ENCODE results near the gene TNFRSF13B.
"Not testable (repeated sequence)": the region's sequence is repeated elsewhere in the genome, so short reads cannot be mapped to it uniquely, and the experiment has no call there.

The TNFRSF13B gene

GRCh38 chr17:16924696-16925440 is 47.0 kb downstream of the TNFRSF13B start:
- no peak for DNase-seq

DNA sequence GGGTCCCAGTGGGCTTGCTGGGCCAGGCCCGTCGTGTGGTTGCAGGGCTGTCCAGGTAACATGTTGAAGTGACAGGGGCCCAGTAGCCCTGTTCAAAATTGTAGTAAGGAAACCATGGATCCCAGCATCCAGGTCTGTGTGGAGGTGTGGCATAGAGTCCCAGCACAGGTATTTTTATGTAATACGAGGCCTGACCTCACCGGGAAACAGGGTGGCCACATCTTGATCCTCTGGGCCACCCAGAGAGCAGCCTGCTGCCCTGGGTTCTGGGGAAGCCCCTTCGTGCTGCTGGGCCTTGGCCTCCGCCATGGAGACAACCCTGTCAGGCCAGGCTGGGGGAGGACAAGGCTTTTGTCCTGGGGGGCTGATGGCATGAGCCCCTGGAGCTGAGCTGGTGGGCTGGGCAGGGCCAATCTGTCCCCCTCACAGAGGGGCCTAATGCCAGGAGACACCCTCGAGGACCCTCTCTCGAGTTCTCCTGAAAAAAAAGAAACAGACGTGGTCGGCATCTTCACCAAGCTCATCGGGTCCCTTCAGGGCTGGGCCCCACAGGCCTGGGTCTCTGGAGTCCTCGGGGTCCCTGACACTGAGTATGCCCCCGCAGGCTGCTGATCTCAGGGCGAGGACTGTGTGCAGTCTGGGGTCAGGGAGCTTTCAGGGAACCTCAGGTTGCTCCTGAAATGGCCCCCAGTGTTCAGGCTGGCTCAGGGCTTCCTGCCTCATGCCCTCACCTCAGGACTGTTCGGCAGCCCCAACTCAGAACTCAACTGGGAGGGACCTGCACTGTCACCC is 47.8 kb downstream of the TNFRSF13B start:
- DNase-seq, result no peak

DNA sequence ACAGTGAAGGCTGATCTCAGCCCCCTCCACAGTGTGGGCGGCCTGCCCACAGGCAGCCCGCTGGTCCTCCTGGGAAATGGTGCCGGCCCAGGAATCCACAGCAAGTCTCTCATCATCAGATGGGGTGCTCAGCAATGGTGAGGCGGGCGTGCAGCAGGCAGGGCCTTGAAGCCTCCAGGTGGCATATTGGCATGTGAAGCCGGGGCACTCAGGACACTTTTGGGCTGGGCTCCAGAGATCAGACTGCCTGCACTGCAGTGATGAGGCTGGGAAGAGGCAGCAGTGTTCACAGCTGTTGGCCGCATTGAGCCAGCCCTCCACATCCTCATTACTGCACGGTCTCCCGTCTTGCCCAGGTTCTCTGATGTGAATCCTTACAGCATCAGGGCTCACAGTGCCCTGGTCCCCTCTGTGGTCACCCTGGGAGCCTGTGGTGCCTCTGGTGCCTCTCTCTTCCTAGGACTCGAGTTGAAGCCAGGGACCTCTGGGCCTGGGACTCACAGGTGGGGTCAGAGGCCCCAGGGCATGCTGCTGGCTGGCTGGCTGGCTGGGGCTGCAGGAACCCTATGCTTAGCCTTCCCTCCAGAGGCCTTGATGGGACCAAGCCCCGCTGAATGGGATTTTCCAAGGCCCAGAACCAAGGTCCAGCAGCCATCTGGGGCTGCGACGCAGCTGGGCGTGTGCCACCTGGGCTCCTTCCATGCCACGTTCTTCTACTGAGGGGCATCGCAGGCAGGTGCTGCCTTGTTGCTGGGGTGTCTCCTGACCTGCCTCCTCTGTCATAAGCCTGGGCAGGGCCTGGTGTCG is 48.6 kb downstream of the TNFRSF13B start:
- DNase-seq, result no peak

DNA sequence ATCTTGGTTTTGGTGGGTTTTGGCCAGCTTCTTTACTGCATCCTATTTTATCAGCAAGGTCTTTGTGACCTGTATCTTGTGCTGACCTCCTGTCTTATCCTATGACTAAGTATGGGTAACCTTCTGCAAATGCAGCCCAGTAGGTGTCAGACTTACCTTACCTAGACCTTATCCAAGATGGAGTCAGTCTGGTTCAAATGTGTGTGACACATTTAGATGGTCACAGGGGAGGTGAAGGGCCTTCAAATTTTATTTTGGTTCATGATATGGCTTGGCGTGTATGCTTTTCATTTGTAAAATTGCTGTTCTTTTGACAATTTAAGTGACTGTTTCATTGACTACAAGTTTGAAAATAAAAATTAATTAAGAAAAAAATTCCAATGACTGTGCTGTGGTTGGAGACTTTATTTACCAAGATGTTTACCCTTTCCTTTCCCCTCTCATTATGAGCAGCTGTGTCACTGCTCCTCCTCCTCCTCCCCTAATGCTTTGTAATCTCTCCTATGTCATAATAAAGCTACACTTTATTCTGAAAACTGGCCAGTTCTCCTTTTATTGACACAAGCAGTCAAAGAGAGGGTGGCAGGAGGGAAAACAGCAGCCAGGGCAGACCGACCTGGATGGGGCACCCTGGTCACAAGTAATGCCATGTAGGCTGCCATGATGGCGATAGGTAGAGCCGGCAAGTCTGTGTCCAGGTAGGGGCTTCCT is 49.4 kb downstream of the TNFRSF13B start:
- no peak for DNase-seq

DNA sequence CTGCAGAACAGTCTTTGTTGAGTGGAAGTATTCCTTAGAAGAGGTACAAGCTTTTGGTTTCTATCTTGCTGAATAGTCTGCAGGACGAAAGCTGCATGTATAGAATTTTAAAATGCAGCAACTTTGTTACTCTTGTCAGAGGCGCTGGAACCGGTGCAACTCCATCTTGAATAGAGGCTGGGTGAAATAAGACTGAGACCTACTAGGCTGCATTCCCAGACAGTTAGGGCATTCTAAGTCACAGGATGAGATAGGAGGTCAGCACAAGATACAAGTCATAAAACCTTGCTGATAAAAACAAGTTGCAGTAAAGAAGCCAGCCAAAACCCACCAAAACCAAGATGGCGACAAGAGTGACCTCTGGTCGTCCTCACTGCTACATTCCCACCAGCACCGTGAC is 50.5 kb downstream of the TNFRSF13B start:
- DNase-seq, result not testable (repeated sequence)

- no peak for DNase-seq
These were observed 51.3 kb downstream of the TNFRSF13B start for GRCh38 chr17:16920628-16921020.

- no peak for DNase-seq
These were observed 52.0 kb downstream of the TNFRSF13B start for GRCh38 chr17:16919663-16920627.

GRCh38 chr17:16918443-16918842 is 53.5 kb downstream of the TNFRSF13B start:
- no peak for DNase-seq

GRCh38 chr17:16917671-16918394 is 54.1 kb downstream of the TNFRSF13B start:
- DNase-seq, result no peak

GRCh38 chr17:16916557-16916920 is 55.4 kb downstream of the TNFRSF13B start:
- no peak for DNase-seq

DNA sequence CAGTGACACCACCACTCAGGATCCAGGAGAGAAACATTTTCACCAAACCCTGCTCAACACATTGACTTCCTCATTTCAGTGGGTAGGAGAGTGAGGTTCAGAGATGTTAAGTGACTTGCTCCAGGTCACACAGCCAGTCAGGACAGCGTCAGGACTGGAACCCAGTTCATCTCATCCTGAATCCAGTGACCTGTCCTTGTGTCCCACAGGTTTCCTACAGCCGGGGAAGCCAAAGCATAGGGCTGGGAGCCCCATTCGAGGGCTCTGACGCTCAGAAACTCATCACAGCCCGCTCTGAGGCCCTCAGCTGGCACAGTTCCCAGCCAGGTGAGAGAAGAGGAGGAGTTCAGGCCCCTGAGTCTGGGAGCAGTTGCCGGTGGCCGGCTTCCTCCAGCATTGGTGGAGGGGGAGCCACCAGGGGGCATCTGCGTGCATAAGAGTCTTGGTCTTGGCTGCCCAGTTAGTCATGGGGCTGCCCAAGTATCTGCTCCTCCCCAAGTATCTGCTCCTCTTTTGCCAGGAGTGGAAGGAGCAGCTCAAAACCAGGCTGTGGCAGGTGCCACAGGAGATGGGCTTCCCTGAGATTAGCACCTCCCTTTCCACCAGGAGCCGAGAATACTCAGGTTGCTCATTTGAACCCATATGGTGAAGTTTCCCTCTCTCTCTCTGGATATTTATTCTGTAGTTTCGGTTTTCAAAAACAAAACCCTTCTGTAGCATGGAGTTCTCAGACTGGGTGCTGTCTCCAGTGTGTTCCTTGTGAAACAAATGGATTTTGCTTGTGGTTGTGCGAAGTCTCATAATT is 56.0 kb downstream of the TNFRSF13B start:
- DNase-seq, result no peak

DNA sequence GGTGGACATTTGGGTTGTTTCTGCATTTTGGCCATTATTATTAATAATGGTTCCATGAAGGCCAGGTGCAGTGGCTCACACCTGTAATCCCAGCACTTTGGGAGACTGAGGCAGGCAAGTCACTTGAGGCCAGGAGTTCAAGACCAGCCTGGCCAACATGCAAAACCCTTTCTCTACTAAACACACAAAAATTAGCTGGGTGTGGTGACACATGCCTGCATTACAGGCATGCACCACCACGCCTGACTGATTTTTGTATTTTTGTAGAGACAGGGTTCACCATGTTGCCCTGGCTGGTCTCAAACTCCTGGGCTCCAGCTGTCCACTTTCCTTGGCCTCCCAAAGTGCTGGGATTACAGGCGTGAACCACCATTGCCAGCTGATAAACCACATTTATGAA is 58.5 kb downstream of the TNFRSF13B start:
- DNase-seq, result no peak

DNA sequence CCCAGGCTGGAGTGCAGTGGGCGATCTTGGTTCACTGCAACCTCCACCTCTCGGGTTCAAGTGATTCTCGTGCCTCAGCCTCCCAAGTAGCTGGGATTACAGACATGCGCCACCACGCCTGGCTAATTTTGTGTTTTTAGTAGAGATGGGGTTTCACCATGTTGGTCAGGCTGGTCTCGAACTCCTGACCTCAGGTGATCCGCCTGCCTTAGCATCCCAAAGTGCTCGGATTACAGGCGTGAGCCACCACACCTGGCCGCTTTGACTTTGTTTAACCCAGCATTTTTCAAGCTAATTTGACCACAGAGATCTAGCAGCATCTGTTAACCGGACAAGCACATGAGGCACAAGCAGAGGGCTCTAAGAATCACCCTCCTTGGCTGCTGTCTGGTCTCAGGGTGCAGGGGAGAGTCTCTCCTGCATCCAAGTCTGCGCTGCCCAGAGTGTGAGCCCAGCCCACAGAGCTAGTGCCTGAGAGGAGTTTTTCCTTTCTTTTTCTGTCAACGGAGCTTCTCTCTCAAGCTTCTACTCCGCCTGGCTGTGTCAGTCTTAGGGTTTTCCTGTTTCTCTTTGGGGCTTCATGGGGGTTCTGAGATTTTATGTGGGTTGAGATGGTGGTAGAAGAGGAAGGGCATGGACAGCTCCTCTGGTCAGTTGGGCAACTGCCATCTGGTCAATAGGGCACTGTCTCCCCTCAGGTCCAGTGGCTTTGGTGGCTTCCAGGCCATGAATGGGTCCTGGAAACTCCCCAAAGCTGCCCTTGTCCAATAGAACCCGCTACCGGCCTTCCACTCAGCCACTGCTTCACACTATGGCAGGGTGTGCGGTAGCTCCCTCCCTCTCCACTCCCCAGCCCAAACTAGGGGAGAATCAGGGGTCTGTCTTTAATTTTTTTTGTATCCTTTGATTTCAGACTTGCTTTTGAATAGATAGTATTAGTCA is 59.6 kb downstream of the TNFRSF13B start:
- DNase-seq, result no peak

DNA sequence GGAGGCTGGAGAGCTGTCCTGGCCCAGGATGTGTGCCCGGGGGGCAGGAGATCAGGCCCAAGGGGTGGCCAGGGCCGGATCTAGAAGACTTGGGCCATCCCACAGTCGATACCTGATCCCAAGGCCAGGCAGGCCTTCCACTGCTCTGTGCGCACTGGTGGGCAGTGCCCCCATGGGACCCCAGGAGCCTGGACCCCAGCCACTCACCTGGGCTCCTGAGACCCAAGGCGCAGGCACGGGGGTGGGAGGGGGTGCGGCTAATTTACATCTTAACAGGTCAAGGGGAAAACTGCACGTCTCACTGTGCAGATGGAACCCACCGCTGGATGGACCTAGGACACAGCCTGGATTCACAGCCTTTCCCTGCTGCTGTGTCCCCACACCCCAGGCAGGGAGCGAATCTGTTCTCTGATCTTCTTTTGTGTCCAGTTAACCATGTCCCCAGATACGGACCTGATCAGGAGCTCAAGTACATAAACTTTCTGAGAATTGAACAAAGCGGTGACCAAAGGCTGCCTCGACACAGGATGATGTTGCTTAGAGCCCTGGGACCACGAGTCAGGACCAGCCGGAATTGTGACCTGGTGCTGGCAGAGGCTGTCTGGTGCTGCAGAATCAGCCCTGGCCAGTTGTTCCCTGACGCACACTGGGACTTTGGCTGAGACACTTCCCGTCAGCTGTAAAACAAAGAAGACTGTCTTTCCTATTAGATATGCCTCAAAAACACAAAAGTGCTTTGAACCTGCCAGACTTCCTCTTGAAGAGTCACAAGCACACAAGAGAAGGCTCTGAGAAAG is 60.6 kb downstream of the TNFRSF13B start:
- DNase-seq, result no peak

GRCh38 chr17:16910341-16910740 is 61.6 kb downstream of the TNFRSF13B start:
- DNase-seq, result no peak

DNA sequence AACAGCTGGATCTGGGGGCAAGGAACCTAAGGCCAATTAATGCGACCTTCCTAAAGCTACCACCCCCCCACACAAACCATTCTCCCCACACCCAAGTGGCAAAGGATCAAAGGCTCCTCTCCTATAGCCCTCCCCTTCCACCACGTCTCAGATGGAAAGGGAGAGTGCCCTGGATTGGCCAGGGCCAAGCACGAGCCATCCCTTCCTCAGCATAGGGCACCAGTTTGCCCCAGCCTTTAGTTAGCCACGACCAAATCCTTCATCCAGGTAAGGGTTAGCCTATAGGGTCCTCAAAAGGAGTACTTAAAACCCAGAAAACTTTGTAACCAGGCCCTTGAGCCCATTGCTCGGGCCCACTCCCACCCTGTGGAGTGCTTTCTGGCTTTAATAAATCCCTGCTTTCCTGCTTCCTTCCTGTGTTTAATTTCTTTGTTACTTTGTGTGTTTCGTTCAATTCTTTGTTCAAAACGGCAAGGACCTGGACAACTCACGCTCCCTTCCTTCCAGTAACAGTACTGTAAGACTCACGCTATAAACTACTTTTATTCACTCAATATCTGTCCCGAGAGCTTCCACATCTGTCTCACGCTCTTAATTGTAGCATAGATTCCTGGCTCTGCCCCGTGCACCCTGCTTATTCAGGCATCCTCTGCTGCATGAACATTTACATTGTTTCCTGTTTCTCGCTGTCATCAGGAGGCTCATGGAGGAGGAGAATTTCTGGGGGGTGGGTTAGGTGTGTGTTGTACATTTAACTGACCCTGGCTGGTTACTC is 62.3 kb downstream of the TNFRSF13B start:
- no peak for DNase-seq

DNA sequence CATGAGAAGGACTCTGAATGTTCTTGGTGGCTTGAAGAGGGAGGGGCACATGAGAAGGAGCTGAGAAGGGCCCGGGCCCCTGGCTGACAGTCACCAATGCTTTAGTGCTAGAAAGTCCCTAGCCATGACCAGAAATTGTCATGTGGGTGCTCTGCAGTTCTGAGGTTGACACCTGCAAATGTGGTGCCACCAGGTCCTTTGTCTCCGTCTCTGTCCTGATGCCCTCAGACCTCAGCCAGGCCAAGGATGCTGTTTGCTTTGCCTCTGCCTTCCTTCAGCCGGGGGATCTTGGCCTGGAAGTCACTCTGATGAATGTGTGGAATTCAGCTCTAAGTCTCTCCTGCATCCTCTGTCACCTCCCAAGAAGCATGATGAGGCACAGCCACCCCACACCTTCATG is 63.6 kb downstream of the TNFRSF13B start:
- no peak for DNase-seq
